ENCODE data around the gene UFL1.
"Not testable (repeated sequence)": the region's sequence is repeated elsewhere in the genome, so short reads cannot be mapped to it uniquely, and the experiment has no call there.

Gene UFL1

GRCh38 chr6:96521644-96522464 is at the start of gene UFL1:
Gene UFL1 (plus strand): TSS chr6:96521806. CDS start chr6:96521874, 68 bp downstream.
- H3K4me3 ChIP-seq (ENCODE audit: low read depth, low read length), result peak within 1 kb of the TSS; percentile 84
- TF ChIP-seq CTCF (IDR thresholded peaks at IDR 0.05; ENCODE audit: insufficient read depth, low read length, missing control alignments), result peak; percentile 18
- CTCF ChIA-PET, result interaction anchor here (0.6 kb wide), 1 partner anchor 1531 kb away, joined by 3 read pairs; no protein-coding TSS in a partner anchor
- peak; percentile 56 for DNase-seq (ENCODE audit: low read depth, low spot score)
- POLR2A ChIA-PET, result interaction anchor here (1.1 kb wide), 1 partner anchor 31 kb away, joined by 3 read pairs; no protein-coding TSS in a partner anchor

GRCh38 chr6:96472291-96472690 is 49.3 kb upstream of the UFL1 start:
- CTCF ChIA-PET; H3K4me3 ChIP-seq (ENCODE audit: low read depth, low read length); DNase-seq (ENCODE audit: low read depth, low spot score); POLR2A ChIA-PET: not testable (repeated sequence)

GRCh38 chr6:96478695-96479094 is 42.9 kb upstream of the UFL1 start:
- H3K4me3 ChIP-seq (ENCODE audit: low read depth, low read length), result no peak overlapping the region
- ChIA-PET POLR2A (no interaction called here), CTCF (no interaction called here)
- DNase-seq (ENCODE audit: low read depth, low spot score), result no peak
- no peak for TF ChIP-seq CTCF (IDR thresholded peaks at IDR 0.05; ENCODE audit: insufficient read depth, low read length, missing control alignments)

- POLR2A ChIA-PET, result no interaction called here
- TF ChIP-seq CTCF (IDR thresholded peaks at IDR 0.05; ENCODE audit: insufficient read depth, low read length, missing control alignments), result no peak
- CTCF ChIA-PET, result no interaction called here
- no peak overlapping the region for H3K4me3 ChIP-seq (ENCODE audit: low read depth, low read length)
- no peak for DNase-seq (ENCODE audit: low read depth, low spot score)
Observed at GRCh38 chr6:96491926-96492325, 29.7 kb upstream of the UFL1 start.

GRCh38 chr6:96499781-96500180 is 21.8 kb upstream of the UFL1 start:
- ChIA-PET CTCF (no interaction called here), POLR2A (no interaction called here)
- DNase-seq (ENCODE audit: low read depth, low spot score), result no peak
- TF ChIP-seq CTCF (IDR thresholded peaks at IDR 0.05; ENCODE audit: insufficient read depth, low read length, missing control alignments), result no peak
- H3K4me3 ChIP-seq (ENCODE audit: low read depth, low read length), result no peak overlapping the region

- POLR2A ChIA-PET, result no interaction called here
Observed at GRCh38 chr6:96502915-96503314, 18.7 kb upstream of the UFL1 start.

More at GRCh38 chr6:96502915-96503314, 18.7 kb upstream of the UFL1 start:
- no peak overlapping the region for H3K4me3 ChIP-seq (ENCODE audit: low read depth, low read length)
- no peak for DNase-seq (ENCODE audit: low read depth, low spot score)
- no peak for TF ChIP-seq CTCF (IDR thresholded peaks at IDR 0.05; ENCODE audit: insufficient read depth, low read length, missing control alignments)
- CTCF ChIA-PET, result no interaction called here
